T47D (cell line): ENCODE results near the gene DNAH17.

Experiments
- DNase-seq, 2 experiments: peaks; one replicate each; pipeline versions ENCODE4 v3.0.0 to v3.0.0-alpha.2; 2011 to 2012; ENCODE audit warnings: low read depth in 1 of 2, low spot score in 1 of 2
- JUND ChIP-seq: IDR thresholded peaks from 2 replicates; pipeline ENCODE4 v1.6.1; 2012; ENCODE audit warnings: low read depth
- in situ Hi-C: cut with HindIII; loops from 2 replicates; pipeline ENCODE4 v1.10.0; 2016; ENCODE audit warnings: low sequenced_read_pairs, low pct_unique_long_range_greater_than_20kb

DNAH17 gene

GRCh38 chr17:78419970-78420815 is 157.0 kb downstream of the DNAH17 start:
- no peak for DNase-seq
- no peak for TF ChIP-seq JUND
- in situ Hi-C loops, result no loop called here

DNA sequence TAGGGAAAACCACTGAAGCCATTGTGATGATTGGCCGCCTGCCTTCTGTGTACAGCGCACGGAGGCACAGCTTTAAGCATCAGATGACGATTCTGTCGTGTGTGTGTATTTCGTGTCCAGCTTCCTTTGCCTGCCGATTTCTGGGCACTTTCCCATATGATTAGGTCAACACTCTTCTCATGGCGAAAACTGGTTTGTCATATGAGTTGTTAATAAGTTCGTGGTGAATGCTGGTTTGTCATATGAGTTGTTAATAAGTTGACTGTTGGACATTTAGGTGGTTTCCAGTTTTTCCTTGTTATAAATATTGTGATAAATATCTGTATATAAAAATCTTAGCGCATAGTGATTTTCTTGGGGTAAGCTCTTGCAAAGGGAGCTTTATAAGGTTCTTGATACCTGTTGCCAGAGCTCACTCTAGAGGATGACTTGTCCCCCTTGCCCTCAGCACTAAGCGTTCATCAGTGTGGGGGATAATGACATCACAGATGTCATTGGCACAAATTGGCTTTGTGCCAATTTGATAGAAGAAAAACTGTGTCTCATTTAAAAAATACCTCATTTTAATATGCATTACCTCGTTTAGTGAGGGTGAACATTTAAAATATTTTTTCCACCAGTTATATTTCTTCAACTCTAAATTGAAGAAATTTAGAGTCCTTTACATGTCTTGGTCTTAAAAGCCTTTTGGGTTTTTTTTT is 158.7 kb downstream of the DNAH17 start:
- DNase-seq, result no peak

DNA sequence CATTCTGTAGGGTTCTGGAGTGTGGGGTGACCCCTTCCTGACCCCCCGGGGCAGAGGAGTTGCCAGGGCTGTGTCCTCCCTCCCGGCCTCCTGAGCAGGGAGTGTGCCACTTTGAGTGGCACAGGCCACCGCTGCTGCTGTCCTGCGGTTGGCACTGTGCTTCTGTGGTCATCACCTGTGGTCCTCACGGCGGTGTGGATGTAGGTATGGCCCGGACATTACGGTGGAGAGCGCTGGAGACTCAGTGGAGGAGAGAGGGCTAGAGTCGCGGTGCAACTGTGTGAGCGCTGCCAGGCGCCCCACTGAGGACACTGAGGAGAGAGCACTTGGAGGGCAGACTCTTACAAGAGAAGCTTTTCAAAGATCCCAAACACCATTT is 159.7 kb downstream of the DNAH17 start:
- TF ChIP-seq JUND, result no peak
- no peak for DNase-seq
- in situ Hi-C loops, result no loop called here

More for the DNA sequence above, 158.7 kb downstream of the DNAH17 start:
- in situ Hi-C loops, result no loop called here
- TF ChIP-seq JUND, result no peak

GRCh38 chr17:78416791-78417530 is 160.2 kb downstream of the DNAH17 start:
- no peak for TF ChIP-seq JUND
- in situ Hi-C loops, result no loop called here
- DNase-seq, result no peak

DNA sequence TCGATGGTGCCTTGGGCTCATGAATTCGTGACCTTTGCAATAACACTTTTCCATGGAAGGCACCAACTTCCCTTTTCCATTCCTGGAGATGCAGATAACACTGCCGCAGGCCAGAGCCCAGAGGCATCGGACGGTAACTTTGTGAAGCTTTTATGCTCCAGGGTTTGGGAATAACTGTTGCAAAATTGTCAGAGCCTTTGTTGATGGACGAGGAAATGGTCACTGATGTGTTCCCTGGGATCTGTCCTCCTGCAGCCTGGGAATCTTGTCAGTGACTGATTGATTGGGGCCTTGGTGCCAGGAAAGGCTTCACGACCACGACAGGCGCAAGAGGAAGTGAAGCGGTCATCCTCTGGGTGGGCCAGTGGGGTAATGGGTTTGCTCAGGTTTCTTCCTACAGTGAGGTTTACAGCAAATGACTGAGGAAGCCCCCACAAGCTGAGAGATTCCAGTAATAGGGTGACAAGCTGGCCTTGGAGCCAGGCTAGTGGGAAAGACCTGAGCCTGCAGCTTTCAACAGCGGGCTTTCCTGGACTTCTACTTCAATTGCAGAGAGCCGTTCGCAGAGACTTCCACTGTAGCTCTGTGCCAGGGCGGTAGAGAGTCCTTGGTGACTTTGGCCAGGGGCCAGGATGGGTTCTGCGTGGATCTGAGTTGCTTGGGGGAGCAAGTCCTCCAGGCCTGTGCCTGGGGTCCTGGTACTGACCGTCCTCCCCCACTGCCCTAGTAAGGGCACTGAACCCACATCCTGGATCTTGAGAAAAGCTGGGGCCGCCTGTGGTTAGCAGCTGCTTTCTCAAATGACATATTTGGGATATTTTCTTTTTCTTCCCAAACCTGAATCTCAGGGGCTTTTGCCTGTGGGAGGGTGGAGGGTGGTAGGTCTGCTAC is 161.1 kb downstream of the DNAH17 start:
- no peak for TF ChIP-seq JUND
- DNase-seq, result no peak
- in situ Hi-C loops, result no loop called here

DNA sequence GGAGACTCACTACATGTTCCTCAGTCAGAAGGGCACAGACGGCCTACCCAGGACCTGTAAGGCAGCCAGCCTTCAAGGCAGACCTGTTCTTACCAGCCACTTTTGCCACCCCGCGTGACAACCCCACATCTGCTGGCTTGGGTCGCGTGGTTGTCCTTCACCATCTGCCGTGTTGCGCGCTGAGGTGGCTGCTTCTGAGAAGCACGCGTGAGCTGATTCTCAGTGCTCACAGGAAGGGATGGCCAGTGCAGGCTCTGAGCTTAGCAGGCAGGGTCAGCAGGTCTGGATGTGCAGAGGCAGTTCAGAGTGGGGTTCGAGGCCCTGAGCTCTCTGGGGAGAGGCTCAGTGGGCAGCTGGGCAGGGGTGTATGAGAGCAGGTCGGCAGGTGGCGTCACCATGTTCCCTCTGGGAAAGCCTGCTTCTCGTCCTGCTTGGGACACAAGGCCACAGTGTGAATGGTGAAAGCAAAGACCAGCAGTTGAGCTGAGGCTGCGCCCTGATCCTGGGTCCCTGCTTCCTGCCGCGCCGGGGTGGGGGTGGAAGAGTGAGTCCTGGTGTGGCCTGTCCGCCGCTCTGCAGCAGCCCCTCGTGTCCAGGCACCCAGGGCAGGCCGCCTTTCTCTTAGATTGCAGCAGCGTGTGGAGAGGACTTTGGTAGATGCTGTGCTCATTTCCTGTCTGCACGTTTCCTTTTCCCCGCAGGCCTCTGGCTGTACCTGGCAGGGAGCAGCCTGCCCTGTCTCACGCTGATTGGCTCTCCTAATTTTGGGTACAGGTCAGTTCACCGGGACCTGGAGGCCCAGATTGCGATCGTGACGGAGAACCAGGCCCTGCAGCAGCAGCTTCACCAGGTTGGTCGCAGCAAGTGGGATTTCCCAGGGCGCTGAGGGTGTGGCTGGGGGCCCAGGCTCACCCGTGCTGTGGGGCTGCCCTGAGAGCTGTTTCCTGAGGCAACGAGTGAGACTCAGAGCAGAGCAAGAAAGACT is 162.7 kb downstream of the DNAH17 start:
- in situ Hi-C loops, result no loop called here
- TF ChIP-seq JUND, result no peak
- DNase-seq, result no peak

GRCh38 chr17:78412403-78412802 is 164.8 kb downstream of the DNAH17 start:
- DNase-seq, result peak; percentile 53 to 58
- in situ Hi-C loops, result no loop called here
- no peak for TF ChIP-seq JUND

DNA sequence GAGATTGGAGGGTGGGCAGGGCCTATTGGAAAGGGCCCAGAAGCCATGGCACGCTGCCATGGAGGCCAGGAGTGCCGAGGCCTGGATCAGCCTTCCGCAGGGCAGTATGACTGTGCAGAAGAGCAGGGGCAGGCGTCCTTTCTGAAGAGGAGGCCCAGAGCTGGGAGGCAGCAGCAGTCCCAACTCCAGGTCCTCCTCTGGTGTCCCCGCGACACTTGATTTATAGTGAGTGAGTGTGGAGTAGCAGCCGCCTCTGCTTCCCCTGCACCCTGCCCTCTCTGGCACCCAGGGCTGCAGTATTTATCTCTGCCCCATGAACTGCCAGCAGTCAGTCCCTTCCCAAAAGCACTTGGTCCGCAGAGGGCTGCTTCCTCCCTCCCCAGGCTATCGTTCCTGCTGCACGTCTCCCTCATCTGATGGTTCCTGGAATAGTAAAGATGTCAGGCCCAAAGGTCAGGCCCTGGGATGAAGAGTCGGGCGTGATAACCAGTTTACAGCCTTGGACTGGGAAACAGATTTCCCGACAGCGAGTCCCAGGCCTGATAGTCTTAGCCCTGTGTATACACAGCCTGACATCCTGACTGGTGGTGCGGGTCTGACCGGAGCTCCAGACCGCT is 165.8 kb downstream of the DNAH17 start:
- no peak for TF ChIP-seq JUND
- in situ Hi-C loops, result no loop called here
- no peak for DNase-seq

DNA sequence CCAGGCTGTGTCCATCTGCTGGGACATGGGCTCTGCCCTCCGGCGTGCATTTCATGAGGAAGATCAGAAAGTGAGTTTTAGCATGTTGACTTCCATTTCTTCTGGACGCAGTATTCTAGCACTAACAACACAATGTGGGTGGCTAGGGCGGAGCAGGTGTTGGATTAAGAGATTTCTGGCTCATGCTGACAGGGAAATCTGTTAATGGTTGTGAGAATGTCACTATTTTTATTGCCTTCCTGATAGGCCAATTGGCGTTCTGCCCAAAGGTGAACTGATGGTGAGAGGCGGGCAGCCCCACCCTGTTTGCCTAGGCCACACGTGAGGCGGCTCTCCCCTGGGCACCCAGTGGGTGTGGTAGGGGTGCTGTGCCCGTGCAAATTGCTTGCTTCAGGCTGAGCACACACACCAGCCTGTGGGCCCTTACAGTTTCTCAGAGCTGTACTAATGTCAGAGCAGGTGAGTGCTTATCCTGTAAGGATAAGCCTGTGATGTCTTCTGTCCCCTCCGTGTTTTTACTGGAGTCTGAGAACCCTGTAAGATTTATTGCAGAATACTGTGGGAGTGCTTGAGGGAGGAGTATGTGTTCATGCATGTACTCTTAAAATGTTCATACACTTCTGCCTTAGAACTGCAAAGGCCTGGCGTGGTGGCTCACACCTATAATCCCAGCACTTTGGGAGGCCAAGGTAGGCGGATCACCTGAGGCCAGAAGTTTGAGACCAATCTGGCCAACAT is 167.8 kb downstream of the DNAH17 start:
- in situ Hi-C loops, result no loop called here
- DNase-seq, result no peak

GRCh38 chr17:78408476-78409050 is 168.6 kb downstream of the DNAH17 start:
- in situ Hi-C loops, result no loop called here
- TF ChIP-seq JUND, result no peak
- no peak for DNase-seq

More for the DNA sequence above, 167.8 kb downstream of the DNAH17 start:
- no peak for TF ChIP-seq JUND
